Ishikawa (cell line): ENCODE data around the gene UACA.

Experiments used
- CEBPB ChIP-seq: IDR thresholded peaks from 2 replicates; pipeline ENCODE4 v1.6.1; 2012
- CREB1 ChIP-seq: IDR thresholded peaks from 2 replicates; pipeline ENCODE4 v1.6.1; 2012; ENCODE audit warnings: low read depth
- EGR1 ChIP-seq: IDR thresholded peaks from 2 replicates; pipeline ENCODE4 v1.6.1; 2012
- EP300 ChIP-seq: IDR thresholded peaks from 2 replicates; pipeline ENCODE4 v1.6.1; 2012; ENCODE audit warnings: borderline replicate concordance
- FOXM1 ChIP-seq: IDR thresholded peaks from 2 replicates; pipeline ENCODE4 v1.6.1; 2012; ENCODE audit warnings: low read depth, borderline replicate concordance
- MAX ChIP-seq: IDR thresholded peaks from 2 replicates; pipeline ENCODE4 v1.6.1; 2012
- NFIC ChIP-seq: IDR thresholded peaks from 2 replicates; pipeline ENCODE4 v1.6.1; 2012
- RAD21 ChIP-seq: IDR thresholded peaks from 2 replicates; pipeline ENCODE4 v1.6.1; 2012; ENCODE audit warnings: low read depth
- REST ChIP-seq: IDR thresholded peaks from 2 replicates; pipeline ENCODE4 v1.6.1; 2012; ENCODE audit warnings: low read depth, mild to moderate bottlenecking
- TAF1 ChIP-seq: IDR thresholded peaks from 2 replicates; pipeline ENCODE4 v1.6.1; 2012; ENCODE audit warnings: low read depth, mild to moderate bottlenecking
- TCF12 ChIP-seq: IDR thresholded peaks from 2 replicates; pipeline ENCODE4 v1.6.1; 2012; ENCODE audit warnings: low read depth
- TEAD4 ChIP-seq: IDR thresholded peaks from 2 replicates; pipeline ENCODE4 v1.6.1; 2012
- USF1 ChIP-seq: IDR thresholded peaks from 2 replicates; pipeline ENCODE4 v1.6.1; 2012
- ZBTB7A ChIP-seq: IDR thresholded peaks from 2 replicates; pipeline ENCODE4 v1.6.1; 2012; ENCODE audit warnings: low read depth

UACA gene

GRCh38 chr15:70633103-70633831 is 130.1 kb downstream of the UACA start:
- TF ChIP-seq MAX, result no peak
- no peak for TF ChIP-seq NFIC
- TF ChIP-seq TAF1, result no peak
- TF ChIP-seq TCF12, result no peak
- no peak for TF ChIP-seq CEBPB
- TF ChIP-seq CREB1, result no peak
- TF ChIP-seq REST, result no peak
- TF ChIP-seq EP300, result no peak
- TF ChIP-seq EGR1, result no peak
- TF ChIP-seq USF1, result no peak

GRCh38 chr15:70632491-70633102 is 130.8 kb downstream of the UACA start:
- TF ChIP-seq REST, result no peak
- no peak for TF ChIP-seq TCF12
- no peak for TF ChIP-seq EP300
- no peak for TF ChIP-seq ZBTB7A
- TF ChIP-seq CEBPB, result no peak
- no peak for TF ChIP-seq FOXM1
- TF ChIP-seq CREB1, result no peak

GRCh38 chr15:70632079-70632478 is 131.3 kb downstream of the UACA start:
- TF ChIP-seq EGR1 (no peak), CEBPB (no peak), TCF12 (no peak), REST (no peak), ZBTB7A (no peak), CREB1 (no peak), EP300 (no peak), FOXM1 (no peak)

GRCh38 chr15:70629735-70630273 is 133.6 kb downstream of the UACA start:
- TF ChIP-seq TEAD4 (no peak), CREB1 (no peak), RAD21 (no peak), TCF12 (no peak), USF1 (no peak), EGR1 (no peak), REST (no peak)
